Neural progenitor cell (in vitro differentiated cells): ENCODE data around the gene TMEM198.

Experiments used
- CTCF ChIP-seq: fragments of 200-600 bp; sonication (generic); IDR thresholded peaks from 2 replicates; pipeline ENCODE4 v1.5.1; 2017; ENCODE audit warnings: antibody characterized with exemption, mild to moderate bottlenecking
- EZH2 ChIP-seq: fragments of 200-600 bp; sonication (generic); IDR thresholded peaks from 2 replicates; pipeline ENCODE4 v1.6.1; 2017; ENCODE audit warnings: antibody characterized with exemption, mild to moderate bottlenecking, moderate library complexity
- EZH2phosphoT487 ChIP-seq: fragments of 200-600 bp; sonication (generic); IDR thresholded peaks from 2 replicates; pipeline ENCODE4 v1.6.1; 2017; ENCODE audit warnings: antibody characterized with exemption

GRCh38 chr2:219544567-219544966 lies 739 bp downstream of the TMEM198 start:
- TF ChIP-seq EZH2 (no peak), CTCF (no peak), EZH2phosphoT487 (no peak)
